HG02798 (cell line): ENCODE measurements around the gene DTNB.
"Not testable (repeated sequence)": the region's sequence is repeated elsewhere in the genome, so short reads cannot be mapped to it uniquely, and the experiment has no call there.

Experiments used
- ATAC-seq: cut with Tn5 transposase; IDR thresholded peaks from one replicate; pipeline ENCODE4 v1.9.1; 2021; ENCODE audit warnings: mild to moderate bottlenecking; ENCODE audit not compliant: unreplicated experiment, poor library complexity

Gene DTNB

DNA sequence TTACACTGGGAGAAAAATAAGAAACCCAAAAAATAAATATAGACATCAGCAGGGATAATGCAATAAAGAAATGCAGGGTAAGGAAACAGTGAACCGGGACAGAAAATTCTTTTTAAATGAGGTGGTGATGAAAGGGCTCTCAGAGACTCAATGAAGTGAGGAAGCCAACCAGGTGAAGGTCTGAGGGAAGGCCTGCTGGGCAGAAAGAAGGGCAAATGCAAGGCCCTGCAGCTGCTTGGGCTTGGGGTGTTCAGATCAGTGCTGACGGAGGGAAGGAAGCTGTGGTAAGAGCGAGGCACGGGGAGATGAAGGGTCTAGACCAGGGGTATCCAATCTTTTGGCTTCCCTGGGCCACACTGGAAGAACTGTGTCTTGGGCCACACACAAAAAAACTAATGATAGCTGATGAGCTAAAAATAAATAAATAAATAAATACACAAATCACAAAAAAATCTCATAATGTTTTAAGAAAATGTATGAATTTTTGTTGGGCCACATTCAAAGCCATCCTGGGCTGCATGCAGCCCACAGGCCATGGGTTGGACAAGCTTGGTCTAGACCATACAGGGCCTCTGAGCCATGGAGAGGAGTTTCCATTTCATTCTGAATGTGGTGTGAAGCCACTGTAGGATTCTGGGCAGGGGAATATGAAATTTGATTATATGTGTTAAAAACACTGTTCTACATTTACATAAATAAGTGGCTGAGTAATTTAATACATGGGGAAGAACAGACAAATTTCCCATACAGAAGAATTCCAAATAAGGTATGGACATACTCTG is 235.3 kb downstream of the DTNB start:
- no peak for ATAC-seq

DNA sequence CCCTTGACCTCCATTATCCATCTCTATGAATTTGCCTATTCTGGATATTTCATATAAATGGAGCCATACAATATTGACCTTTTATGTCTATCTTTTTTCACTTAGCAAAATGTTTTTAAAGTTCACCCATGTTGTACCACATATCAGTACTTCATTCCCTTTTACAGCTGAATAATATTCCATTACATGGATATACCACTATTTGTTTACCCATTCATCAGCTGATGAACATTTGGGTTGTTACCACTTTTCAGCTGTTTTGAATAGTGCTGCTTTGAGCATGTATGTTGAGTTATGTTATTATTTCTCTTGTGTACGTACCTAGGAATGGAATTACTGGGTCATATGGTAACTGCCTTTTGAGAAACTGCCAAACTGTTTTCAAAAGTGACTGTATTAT is 238.0 kb downstream of the DTNB start:
- no peak for ATAC-seq

DNA sequence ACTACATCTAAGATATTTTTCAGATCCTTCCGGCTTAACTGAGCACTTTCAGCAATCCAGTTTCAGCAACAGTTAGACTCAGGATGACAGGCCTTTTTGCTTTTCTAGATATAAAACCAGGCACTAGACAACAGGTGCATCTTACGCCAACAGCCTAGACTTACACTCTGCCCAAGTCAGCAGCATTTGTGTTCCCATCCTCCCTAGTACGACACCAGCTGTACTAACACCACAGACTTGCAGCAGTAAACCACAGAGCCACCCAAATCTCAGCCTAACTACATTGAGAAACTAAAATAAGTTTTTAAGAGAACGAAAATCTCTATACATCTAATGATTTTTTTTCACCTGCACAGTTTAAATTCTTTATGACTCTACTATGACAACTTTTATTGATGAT is 241.8 kb downstream of the DTNB start:
- ATAC-seq = peak; percentile 50

GRCh38 chr2:25430556-25430955 is 242.8 kb downstream of the DTNB start:
- no peak for ATAC-seq

DNA sequence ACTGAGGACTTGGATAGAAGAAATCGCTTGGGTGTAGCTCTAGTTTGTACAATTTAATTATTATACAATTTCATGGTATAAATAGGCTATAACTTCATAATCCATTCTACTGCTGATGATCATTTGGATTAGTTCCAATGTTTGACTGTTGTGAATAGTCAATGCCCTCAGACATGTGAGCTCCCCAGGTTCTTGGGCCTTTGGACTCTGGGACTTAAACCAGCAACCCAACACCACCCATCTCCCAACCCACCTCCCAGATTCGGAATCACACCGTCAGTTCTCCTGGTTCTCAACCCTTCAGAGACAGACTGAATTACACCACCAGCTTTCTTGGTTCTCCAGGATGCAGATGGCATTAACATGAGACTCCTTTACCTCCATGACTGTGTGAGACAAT is 247.1 kb downstream of the DTNB start:
- ATAC-seq = no peak

- no peak for ATAC-seq
Observed at GRCh38 chr2:25424426-25425028, 248.8 kb downstream of the DTNB start.

DNA sequence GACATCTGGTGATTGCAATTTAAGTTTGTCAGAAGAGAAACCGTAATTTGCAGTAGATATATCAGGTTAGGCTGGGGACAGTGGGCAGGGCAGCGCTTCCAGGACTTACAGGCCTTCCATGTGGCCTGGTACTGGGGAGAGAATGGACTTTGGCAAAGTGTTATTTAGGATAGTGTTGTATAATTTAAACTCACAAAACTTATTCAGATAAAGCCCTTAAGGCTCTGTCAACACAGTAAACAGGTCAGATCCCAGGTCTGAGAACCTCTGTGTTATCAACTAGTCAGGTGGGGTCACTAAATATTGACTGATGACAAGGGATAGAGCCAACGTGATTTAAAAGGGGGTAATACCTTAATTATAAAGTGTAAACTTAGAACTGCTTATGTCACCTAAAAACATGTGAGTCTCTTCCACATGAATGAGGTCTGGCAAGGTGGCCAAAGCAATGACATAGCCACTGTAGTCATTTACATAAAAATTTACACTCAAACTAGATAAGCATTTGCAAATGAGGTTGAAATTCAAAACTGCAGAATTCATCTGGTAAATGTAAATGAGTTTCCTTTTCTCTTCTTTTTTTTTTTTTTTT is 251.5 kb downstream of the DTNB start:
- peak; percentile 28 for ATAC-seq

- ATAC-seq = no peak
Observed at GRCh38 chr2:25421289-25421688, 252.1 kb downstream of the DTNB start.

DNA sequence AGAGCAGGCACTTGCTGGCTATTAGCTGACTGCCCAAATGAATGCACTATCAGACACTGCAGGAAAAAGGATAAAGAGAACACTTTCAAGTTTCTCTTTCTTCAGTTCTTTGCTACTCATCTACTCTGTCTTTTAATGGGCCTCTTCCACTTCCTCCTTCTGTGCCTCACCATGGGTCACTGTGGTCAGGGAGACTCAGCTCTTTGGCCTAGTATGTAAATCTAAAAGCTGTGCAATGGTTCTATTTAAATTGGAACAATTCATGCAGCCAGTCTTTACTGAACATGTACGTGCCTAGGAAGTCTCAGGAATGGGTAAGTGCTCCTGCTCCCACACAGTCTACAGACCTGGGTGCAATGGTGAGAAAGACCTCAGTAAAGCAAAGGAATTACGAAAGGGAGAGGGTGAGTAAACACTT is 252.5 kb downstream of the DTNB start:
- peak; percentile 58 for ATAC-seq

DNA sequence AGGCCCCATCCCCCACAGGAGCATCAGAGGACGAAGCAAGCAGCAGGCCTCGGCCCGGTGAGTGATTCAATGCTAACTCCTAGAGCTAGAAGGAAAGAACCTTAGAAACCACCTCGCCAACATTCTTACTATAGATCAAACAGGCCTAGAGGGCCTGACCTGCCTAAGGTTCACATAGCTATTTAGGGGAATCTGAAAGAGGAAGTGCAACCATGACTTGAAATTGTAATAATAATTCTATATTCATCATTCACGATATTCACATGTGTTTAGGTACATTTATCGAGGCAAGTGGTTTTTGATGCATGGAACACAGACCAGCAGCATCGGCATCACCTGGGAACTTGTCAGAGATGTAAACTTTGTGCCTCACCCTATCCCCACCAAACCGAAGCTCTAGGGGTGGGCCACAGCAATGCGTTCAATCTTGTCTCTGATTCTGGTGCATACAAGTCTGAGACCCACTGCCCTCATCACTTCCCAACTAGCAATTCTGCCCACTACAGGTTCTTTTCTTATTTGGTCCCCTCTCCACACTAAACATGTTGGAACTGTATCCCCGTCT is 253.6 kb downstream of the DTNB start:
- peak; percentile 65 for ATAC-seq

GRCh38 chr2:25418944-25419677 is 254.3 kb downstream of the DTNB start:
- ATAC-seq = no peak

DNA sequence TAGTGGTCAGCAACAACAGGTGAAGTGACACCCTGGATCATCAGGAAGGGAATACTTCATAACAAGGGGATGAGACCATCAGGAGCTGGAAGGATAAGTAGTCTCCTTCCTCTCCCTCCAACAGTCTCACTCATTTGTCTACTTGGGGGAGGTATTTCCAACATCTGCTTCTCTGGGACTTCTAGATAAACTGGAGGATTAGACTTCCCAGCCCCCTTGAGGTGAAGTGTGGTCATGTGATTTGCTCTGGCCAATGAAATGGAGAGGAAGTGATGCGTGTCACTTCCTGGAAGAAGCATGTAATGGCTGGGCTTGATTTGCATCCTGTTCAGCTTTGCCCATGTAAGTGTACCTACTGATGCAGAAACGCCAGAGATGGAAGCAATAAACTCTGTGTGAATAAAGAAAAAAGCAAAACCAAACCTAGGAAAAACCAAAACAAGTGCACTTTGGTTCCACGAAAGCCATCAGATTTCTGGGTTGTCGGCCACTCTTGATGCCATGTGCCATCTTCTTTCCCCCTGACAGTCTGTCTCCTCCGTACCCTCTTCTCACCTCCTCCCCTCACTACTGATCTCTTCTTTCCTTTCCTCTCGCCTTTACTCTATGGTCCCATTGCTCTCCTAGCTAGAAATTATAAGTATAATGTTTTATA is 255.5 kb downstream of the DTNB start:
- ATAC-seq = no peak

- no peak for ATAC-seq
Observed at GRCh38 chr2:25416674-25417073, 256.7 kb downstream of the DTNB start.

DNA sequence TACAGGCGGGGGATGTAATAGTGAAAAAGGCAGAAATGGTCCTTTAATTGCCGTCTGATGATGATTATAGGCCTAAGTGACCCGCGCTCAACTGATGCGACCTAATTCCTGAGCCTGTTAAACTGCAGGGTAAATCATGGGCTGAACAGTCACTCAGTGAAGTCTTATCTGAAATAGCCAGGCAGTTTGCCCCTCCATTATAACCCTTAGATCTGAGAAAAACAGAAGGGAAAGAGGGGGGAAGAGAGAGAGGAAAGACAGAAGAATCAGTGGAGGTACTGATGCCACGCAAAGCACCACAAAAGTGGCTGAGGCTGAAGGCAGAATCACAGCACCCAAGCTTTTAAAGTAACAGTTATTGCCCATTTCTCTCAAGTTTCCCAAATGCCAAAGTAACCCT is 258.6 kb downstream of the DTNB start:
- ATAC-seq = no peak

- not testable (repeated sequence) for ATAC-seq
Observed at GRCh38 chr2:25413409-25413808, 260.0 kb downstream of the DTNB start.

DNA sequence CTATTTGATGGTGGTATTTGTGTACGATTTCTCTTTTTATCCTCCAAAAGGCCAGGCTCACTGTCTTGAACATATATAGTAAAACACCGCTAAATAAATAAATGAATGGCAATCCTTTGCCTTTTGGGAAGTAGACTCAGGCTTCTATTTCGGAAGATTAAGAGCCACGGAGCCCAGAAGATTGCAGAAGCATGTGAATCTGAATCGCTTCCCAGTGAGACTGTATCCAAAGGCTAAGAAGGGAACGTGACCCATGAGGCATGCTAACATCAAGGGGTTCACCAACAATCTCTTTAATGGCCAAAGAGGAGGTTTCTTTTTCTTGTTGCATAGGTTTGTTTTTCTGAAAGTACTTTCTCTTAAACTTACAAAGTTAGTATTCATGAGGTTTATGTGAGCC is 261.6 kb downstream of the DTNB start:
- no peak for ATAC-seq

DNA sequence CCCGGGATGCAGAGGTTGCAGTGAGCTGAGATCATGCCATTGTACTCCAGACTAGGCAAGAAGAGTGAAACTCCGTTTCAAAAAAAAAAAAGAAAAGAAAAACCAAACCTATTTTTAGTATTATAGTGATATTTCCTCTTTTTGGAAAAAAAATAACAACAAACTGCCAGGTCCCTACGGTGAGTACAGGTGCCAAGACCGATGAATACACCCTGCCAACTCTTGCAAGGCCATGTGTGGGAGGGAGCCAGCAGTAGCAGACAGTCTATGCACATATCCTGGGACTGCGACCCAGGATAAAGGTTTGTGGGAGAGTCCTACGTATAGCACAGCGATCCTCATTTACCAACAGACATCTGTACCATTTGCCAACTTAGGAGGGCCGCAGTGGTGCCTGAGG is 262.1 kb downstream of the DTNB start:
- ATAC-seq = no peak

GRCh38 chr2:25410370-25410769 is 263.0 kb downstream of the DTNB start:
- no peak for ATAC-seq

DNA sequence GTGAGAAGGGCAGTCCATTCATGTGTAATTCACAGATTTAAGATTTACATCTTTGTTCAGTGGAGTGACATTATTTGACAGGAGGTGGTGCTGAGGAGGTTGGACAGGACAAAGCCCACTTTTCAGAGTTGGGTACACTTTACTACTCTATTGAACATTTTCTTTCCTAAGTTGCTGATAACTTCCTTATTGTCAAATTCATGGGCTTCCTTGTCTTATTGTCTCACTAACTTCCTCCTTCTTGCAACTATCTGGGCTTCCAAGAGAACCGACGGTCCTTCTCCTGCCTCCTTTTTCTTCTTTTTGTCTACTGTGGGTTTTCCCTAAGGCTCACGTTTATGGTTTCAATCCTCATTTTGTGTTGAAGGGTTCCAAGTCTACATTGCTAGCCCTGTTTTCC is 263.9 kb downstream of the DTNB start:
- ATAC-seq = no peak

DNA sequence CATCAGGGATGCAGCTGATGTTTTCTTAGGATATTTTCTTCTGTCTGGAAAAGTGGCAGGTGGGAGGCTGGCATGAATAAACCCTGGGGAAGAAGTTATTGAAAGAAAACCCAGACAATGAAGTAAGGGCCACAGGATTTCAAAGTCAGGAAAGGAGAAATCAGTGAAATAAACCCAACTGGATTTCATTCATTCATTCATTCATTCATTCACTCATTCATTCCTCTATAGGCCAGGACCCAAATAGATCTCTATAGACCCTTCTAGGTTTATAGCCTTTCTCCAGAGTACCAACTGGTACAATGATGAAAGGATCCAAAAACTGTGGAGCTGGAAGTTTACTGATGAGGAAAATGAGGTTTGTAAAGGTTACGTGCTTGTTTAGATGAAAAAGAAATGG is 264.3 kb downstream of the DTNB start:
- ATAC-seq = no peak
